Epithelial cell of proximal tubule (primary cell): ENCODE measurements around the gene CRIM1. TPM values are rescaled to one million over a fixed set of nuclear protein-coding genes. Genes with fewer than 3 reads are reported as not detected.

Experiments
- DNase-seq: peaks from one replicate; pipeline ENCODE4 v3.0.0-alpha.2; 2011; ENCODE audit warnings: low read depth
- H3K4me3 ChIP-seq: 2 replicates; pipeline ENCODE4 v1.5.1; 2011; ENCODE audit warnings: low read depth, mild to moderate bottlenecking, low read length
- total RNA-seq: library from RNA; depleted of rRNA; stranded (reverse); fragments of >200 nt; gene quantifications from 2 replicates; pipeline ENCODE4 v1.2.3, GENCODE V29; 2015
- TF ChIP-seq, protein P1 (sequence below): conservative IDR thresholded peaks from 2 replicates; pipeline ENCODE4 v1.5.1; 2012; ENCODE audit warnings: low read depth, mild to moderate bottlenecking, low read length

CRIM1 gene
- total RNA-seq, 1 donor from 2014 or later, result 143 TPM

DNA sequence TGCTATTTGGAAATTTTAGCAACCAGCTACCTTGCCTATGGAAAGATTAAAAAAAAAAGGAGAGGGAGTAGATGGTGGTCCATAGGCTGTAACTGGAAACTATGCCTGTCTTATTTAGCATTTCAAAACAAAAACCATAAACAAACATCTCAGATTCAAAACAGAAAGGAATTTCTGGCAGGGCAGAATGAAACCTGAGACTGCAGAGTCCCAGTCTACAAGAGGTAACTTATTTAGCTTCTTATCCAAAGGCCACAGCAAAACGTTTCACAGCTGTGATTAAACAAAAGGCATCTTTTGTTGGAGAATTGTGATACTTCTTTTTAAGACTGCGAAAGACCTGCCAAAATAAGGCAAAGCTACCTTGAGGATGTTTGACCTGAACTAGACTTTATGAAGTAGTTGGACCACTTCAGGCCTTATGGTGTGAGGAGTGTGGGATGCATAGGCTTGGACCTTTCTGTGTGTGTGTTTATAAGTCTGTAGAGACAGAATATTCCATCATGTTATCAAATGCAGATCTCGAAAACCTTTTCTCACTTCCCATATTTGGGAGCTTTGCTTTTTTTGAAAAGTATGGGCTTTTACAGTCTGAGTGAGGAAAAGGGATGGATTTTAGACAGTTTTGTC lies 11.0 kb downstream of the CRIM1 start:
- TF ChIP-seq, protein P1, sequence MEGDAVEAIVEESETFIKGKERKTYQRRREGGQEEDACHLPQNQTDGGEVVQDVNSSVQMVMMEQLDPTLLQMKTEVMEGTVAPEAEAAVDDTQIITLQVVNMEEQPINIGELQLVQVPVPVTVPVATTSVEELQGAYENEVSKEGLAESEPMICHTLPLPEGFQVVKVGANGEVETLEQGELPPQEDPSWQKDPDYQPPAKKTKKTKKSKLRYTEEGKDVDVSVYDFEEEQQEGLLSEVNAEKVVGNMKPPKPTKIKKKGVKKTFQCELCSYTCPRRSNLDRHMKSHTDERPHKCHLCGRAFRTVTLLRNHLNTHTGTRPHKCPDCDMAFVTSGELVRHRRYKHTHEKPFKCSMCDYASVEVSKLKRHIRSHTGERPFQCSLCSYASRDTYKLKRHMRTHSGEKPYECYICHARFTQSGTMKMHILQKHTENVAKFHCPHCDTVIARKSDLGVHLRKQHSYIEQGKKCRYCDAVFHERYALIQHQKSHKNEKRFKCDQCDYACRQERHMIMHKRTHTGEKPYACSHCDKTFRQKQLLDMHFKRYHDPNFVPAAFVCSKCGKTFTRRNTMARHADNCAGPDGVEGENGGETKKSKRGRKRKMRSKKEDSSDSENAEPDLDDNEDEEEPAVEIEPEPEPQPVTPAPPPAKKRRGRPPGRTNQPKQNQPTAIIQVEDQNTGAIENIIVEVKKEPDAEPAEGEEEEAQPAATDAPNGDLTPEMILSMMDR, result no peak
- H3K4me3 ChIP-seq, result no peak overlapping the region
- DNase-seq, result no peak

DNA sequence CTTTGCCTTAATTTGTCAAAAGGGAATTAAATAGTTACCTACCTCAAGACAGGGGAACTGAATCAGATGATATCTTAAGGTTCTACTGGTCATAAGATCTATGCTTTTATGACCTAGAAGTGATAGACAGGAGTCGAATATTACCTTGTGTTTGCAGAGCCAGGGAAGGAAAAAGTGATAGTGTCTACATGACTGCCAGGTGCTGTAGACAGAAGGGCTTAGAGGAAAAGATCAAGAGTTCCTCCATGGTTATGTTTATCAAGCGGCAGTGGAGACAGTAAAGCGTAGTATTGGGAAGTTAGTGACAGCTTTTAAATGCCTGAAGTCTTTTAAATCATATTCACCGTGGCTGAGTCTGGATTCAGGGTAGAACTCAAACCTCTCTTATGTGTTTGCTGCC lies 11.9 kb downstream of the CRIM1 start:
- H3K4me3 ChIP-seq, result no peak overlapping the region
- TF ChIP-seq, protein P1, result no peak
- DNase-seq, result no peak

DNA sequence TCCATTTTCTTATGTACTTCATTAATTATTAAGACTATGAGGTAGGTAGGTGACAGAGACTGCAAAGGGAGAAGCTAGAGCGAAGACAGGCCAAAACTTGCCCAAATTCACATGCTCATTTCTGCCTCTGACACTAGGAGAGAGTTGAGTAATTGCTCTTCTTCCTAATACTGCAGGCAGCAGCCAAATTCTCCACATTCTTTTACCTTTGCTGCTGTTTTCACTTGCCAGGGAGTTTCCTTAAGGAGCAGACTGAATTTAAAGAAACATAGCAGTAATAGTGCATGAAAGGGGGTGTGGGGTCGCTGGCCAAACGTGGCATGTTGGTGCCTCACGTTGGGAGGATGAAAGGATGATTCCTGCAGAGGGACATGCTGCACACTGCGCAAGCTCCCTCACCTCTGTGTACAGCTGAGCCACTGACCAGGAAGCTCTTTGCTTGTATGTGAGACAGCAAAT lies 12.3 kb downstream of the CRIM1 start:
- H3K4me3 ChIP-seq, result peak overlapping the region; percentile 40
- no peak for DNase-seq
- TF ChIP-seq, protein P1, result peak; percentile 9

- TF ChIP-seq, protein P1, result no peak
- DNase-seq, result no peak
- H3K4me3 ChIP-seq, result peak overlapping the region; percentile 40
These were observed 12.9 kb downstream of the CRIM1 start for GRCh38 chr2:36368438-36368837.

- H3K4me3 ChIP-seq, result no peak overlapping the region
- no peak for DNase-seq
- TF ChIP-seq, protein P1, result peak; percentile 29
These were observed 13.6 kb downstream of the CRIM1 start for GRCh38 chr2:36369163-36369562.

GRCh38 chr2:36369716-36370115 lies 14.1 kb downstream of the CRIM1 start:
- TF ChIP-seq, protein P1, result no peak
- DNase-seq, result no peak
- no peak overlapping the region for H3K4me3 ChIP-seq

- H3K4me3 ChIP-seq, result no peak overlapping the region
- TF ChIP-seq, protein P1, result no peak
- DNase-seq, result no peak
These were observed 14.7 kb downstream of the CRIM1 start for GRCh38 chr2:36370281-36370680.
